SK-N-SH (cell line): Measurements from ENCODE around the gene ERI2.

Experiments
- CTCF ChIP-seq: fragments of 200-600 bp; sonication (generic); IDR thresholded peaks from 2 replicates; pipeline ENCODE4 v1.6.1; 2017; ENCODE audit warnings: antibody characterized with exemption, mild to moderate bottlenecking, moderate library complexity
- EP300 ChIP-seq, 2 experiments: IDR thresholded peaks; 2 replicates each; pipeline versions ENCODE4 v1.4.0 to v1.6.1; 2012; ENCODE audit warnings: borderline replicate concordance in 1 of 2, low read depth in 1 of 2, low read length in 1 of 2
- FOSL2 ChIP-seq: IDR thresholded peaks from 2 replicates; pipeline ENCODE4 v1.4.0; 2012; ENCODE audit warnings: low read depth, mild to moderate bottlenecking, moderate library complexity, borderline replicate concordance
- GABPA ChIP-seq: IDR thresholded peaks from 2 replicates; pipeline ENCODE4 v1.4.0; 2012; ENCODE audit warnings: low read depth, mild to moderate bottlenecking
- MAX ChIP-seq: IDR thresholded peaks from 2 replicates; pipeline ENCODE4 v1.4.0; 2012; ENCODE audit warnings: low read depth
- PBX3 ChIP-seq: IDR thresholded peaks from 2 replicates; pipeline ENCODE4; 2012
- REST ChIP-seq: IDR thresholded peaks from 2 replicates; pipeline ENCODE4 v1.6.1; 2012; ENCODE audit warnings: mild to moderate bottlenecking, low read depth, low read length, moderate library complexity
- SIN3A ChIP-seq: IDR thresholded peaks from 2 replicates; pipeline ENCODE4 v1.6.1; 2012; ENCODE audit warnings: low read depth, mild to moderate bottlenecking, low read length, moderate library complexity, borderline replicate concordance
- SMC3 ChIP-seq: IDR thresholded peaks from 2 replicates; pipeline ENCODE4 v1.6.1; 2012; ENCODE audit warnings: low read depth, low read length, improper control_type of control experiment
- TAF1 ChIP-seq: IDR thresholded peaks from 2 replicates; pipeline ENCODE4 v1.6.1; 2012; ENCODE audit warnings: low read depth, mild to moderate bottlenecking, low read length, moderate library complexity, borderline replicate concordance
- YY1 ChIP-seq: IDR thresholded peaks from 2 replicates; pipeline ENCODE4 v1.4.0; 2012; ENCODE audit warnings: low read depth, mild to moderate bottlenecking
- ZBTB33 ChIP-seq: IDR thresholded peaks from 2 replicates; pipeline ENCODE4 v1.4.0; 2012; ENCODE audit warnings: low read depth, borderline replicate concordance

GRCh38 chr16:20767577-20767976 is 38.7 kb downstream of the ERI2 start:
- TF ChIP-seq CTCF: no peak
- TF ChIP-seq SMC3: no peak
- TF ChIP-seq EP300 (IDR thresholded peaks at IDR 0.05; ENCODE audit: borderline replicate concordance in 1 of 2, low read depth in 1 of 2, low read length in 1 of 2): no peak
- TF ChIP-seq MAX: no peak
- TF ChIP-seq TAF1: no peak
- no peak for TF ChIP-seq SIN3A
- no peak for TF ChIP-seq FOSL2
- TF ChIP-seq ZBTB33: no peak
- TF ChIP-seq REST: no peak
- TF ChIP-seq YY1: no peak
- no peak for TF ChIP-seq GABPA
- TF ChIP-seq PBX3: no peak
